Spleen (tissue), 11 donors: ENCODE results near the gene ZNF638. TPM values are rescaled to one million over a fixed set of nuclear protein-coding genes. Genes with fewer than 3 reads are reported as not detected.

ENCODE experiments used
- DNase-seq: peaks from one replicate; pipeline ENCODE4 v3.0.0-alpha.2; 2020
- H3K27ac ChIP-seq, 8 donors: fragments of 200-600 bp; sonication (generic) in 7 of 8; 1 replicate in 4 of 8; 2 replicates in 4 of 8; pipeline versions ENCODE4 v1.5.0 to v1.8.0; 2016 to 2021; ENCODE audit warnings: inconsistent platforms in 4 of 8, mild to moderate bottlenecking in 4 of 8, moderate library complexity in 1 of 8
- H3K27me3 ChIP-seq, 7 donors: fragments of 200-600 bp; sonication (generic) in 6 of 7; replicated peaks in 1 of 7; 1 replicate in 4 of 7; 2 replicates in 3 of 7; pipeline versions ENCODE4 v1.5.0 to v1.8.0; 2016 to 2021; ENCODE audit warnings: inconsistent platforms in 3 of 7, mild to moderate bottlenecking in 1 of 7
- H3K36me3 ChIP-seq, 6 donors: fragments of 200-600 bp; sonication (generic) in 5 of 6; 1 replicate in 4 of 6; 2 replicates in 2 of 6; pipeline versions ENCODE4 v1.5.0 to v1.8.0; 2016 to 2021; ENCODE audit warnings: inconsistent platforms in 2 of 6
- H3K4me1 ChIP-seq, 6 donors: fragments of 200-600 bp; sonication (generic) in 5 of 6; 1 replicate in 3 of 6; 2 replicates in 3 of 6; pipeline versions ENCODE4 v1.5.0 to v1.8.0; 2016 to 2021; ENCODE audit warnings: inconsistent platforms in 3 of 6
- H3K4me3 ChIP-seq, 8 donors: fragments of 200-600 bp; sonication (generic) in 7 of 8; 1 replicate in 4 of 8; 2 replicates in 4 of 8; pipeline versions ENCODE4 v1.5.0 to v1.8.0; 2016 to 2021; ENCODE audit warnings: inconsistent platforms in 4 of 8, mild to moderate bottlenecking in 4 of 8, moderate library complexity in 2 of 8
- H3K9me3 ChIP-seq, 8 donors: fragments of 200-600 bp; sonication (generic) in 7 of 8; 1 replicate in 4 of 8; 2 replicates in 4 of 8; pipeline versions ENCODE4 v1.5.0 to v1.8.0; 2016 to 2021; ENCODE audit warnings: inconsistent platforms in 4 of 8
- POLR2A ChIP-seq, 3 donors: fragments of 450-650 bp; IDR thresholded peaks; one replicate each; pipeline ENCODE4 v1.5.1; 2017; ENCODE audit warnings: antibody characterized with exemption in 3 of 3, mild to moderate bottlenecking in 1 of 3
- POLR2AphosphoS5 ChIP-seq, 3 donors: sonication (generic); formaldehyde crosslinking; IDR thresholded peaks; one replicate each; pipeline ENCODE4 v1.5.1; 2017; ENCODE audit warnings: antibody characterized with exemption in 3 of 3
- WGBS, 5 donors: extraction: QIAGEN DNeasy Blood & Tissue Kit in 3 of 5; methylation state at CpG; one replicate each; pipeline versions ENCODE4 v1.1.5 to v1.1.7; 2013 to 2018; 5-methylcytosine and 5-hydroxymethylcytosine counted together
- intact Hi-C: fragments of 100-400 bp; cut with DNase I; formaldehyde crosslinking; loops from one replicate; pipeline ENCODE4 v1.15.0; 2023; ENCODE audit warnings: low total_unique reads
- polyA plus RNA-seq, 3 donors: library from polyadenylated mRNA; stranded (reverse); fragments of 200-250 nt; gene quantifications; one replicate each; pipeline ENCODE4 v1.2.1, GENCODE V29; 2013
- total RNA-seq, 7 donors: library from RNA; depleted of rRNA in 3 of 7; stranded (reverse); fragments of >200 nt in 3 of 7; fragmentation: NEBNext Ultra II Directional in 4 of 7; extraction: Animal tissue kit (Norgen Biotek cat#: 25700) in 4 of 7; gene quantifications; one replicate each; pipeline versions ENCODE4 v1.1.0 to v1.2.1, GENCODE V29; 2016 to 2021
- TF ChIP-seq, protein P1 (sequence below), 11 experiments: fragments of 200-600 bp in 7 of 11; fragments of 450-650 bp in 4 of 11; sonication (generic) in 4 of 11; IDR thresholded peaks in 8 of 11; conservative IDR thresholded peaks in 3 of 11; 1 replicate in 7 of 11; 2 replicates in 4 of 11; pipeline versions ENCODE4 v1.4.0 to v1.8.0; 2016 to 2021; ENCODE audit warnings: antibody characterized with exemption in 11 of 11, inconsistent platforms in 4 of 11, mild to moderate bottlenecking in 1 of 11
- donor health status: healthy with polysubstance abuse.
- donor health status: DM: no; HTN: no; CAD: no; lungs with moderate emphysema.
- donor health status: DM: no; HTN: no; CAD: no.
- donor health status: Bipolar disorder and iron deficiency.
- donor health status: healthy.
- donor health status: DM: no; HTN: no; CAD: no.
- donor health status: DM: yes; HTN: yes; CAD: no.

The ZNF638 gene
- total and polyA plus RNA-seq, 10 donors = 80.7 to 310 (median 158) TPM

DNA sequence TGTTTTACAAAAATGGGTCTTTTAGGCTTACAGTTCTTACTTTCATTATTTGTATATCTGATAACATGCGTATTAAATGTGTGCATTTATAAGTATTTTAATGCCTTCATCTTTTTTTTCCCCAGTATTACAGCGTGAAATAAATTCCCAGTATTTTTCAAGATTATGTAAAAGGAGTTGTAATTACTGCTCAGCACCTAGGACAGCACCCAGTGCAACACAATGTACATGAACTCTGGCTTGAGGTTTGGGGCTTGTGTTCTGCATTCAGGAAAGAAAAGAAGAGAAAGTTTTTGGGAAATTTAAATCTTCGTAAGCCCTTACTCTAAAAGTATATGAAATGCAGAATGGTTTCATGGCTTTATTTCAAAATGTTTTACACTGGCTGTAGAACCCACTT is 16.7 kb downstream of the ZNF638 start:
- TF ChIP-seq, protein P1, sequence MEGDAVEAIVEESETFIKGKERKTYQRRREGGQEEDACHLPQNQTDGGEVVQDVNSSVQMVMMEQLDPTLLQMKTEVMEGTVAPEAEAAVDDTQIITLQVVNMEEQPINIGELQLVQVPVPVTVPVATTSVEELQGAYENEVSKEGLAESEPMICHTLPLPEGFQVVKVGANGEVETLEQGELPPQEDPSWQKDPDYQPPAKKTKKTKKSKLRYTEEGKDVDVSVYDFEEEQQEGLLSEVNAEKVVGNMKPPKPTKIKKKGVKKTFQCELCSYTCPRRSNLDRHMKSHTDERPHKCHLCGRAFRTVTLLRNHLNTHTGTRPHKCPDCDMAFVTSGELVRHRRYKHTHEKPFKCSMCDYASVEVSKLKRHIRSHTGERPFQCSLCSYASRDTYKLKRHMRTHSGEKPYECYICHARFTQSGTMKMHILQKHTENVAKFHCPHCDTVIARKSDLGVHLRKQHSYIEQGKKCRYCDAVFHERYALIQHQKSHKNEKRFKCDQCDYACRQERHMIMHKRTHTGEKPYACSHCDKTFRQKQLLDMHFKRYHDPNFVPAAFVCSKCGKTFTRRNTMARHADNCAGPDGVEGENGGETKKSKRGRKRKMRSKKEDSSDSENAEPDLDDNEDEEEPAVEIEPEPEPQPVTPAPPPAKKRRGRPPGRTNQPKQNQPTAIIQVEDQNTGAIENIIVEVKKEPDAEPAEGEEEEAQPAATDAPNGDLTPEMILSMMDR (IDR thresholded peaks at IDR 0.05 in 8 of 11, conservative IDR thresholded peaks at IDR 0.05 in 3 of 11) = no peak
- TF ChIP-seq POLR2AphosphoS5 (IDR thresholded peaks at IDR 0.05) (no peak), POLR2A (IDR thresholded peaks at IDR 0.05) (no peak)
- no peak for DNase-seq

DNA sequence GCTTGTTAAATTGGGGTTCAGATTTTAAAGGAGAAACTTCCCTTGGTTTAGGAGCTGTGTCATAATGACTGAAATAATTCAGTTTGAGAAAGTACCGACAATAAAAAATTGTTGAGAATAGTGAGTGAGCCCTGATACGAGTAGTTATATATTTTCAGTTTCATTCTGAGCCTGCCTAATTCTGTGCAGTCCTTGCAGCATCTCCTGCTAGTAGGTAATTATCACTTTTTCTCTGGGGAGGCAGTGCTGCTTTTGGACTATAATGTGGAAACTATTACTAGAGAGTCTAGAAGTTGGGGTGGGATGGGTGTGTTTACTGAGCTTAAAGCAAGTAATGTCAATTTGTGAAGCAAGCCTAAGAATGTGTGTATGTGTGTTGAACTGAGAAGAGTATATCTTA is 21.7 kb downstream of the ZNF638 start:
- Histone ChIP-seq H3K27me3 (no peaks in the 10 kb centered on the region), H3K27ac (no peak overlapping the region), H3K4me1 (peaks cover 0 to 58% (median 20%) of the 10 kb centered on the region in 6 donors), H3K9me3 (no peaks in the 10 kb centered on the region), H3K4me3 (no peak overlapping the region), H3K36me3 (peaks cover 0 to 84% (median 45%) of the 10 kb centered on the region in 6 donors)
- intact Hi-C loops = no loop called here
- TF ChIP-seq, protein P1 (IDR thresholded peaks at IDR 0.05 in 8 of 11, conservative IDR thresholded peaks at IDR 0.05 in 3 of 11) = no peak
- no peak for TF ChIP-seq POLR2A (IDR thresholded peaks at IDR 0.05)
- TF ChIP-seq POLR2AphosphoS5 (IDR thresholded peaks at IDR 0.05) = no peak
- no peak for DNase-seq
- 50 to 67% (median 58%) methylated on average over 2 of the region's 2 CpGs for WGBS, 5 donors

More for the DNA sequence above, 16.7 kb downstream of the ZNF638 start:
- intact Hi-C loops = no loop called here
- Histone ChIP-seq H3K27ac (no peak overlapping the region), H3K36me3 (peaks cover 0 to 56% (median 21%) of the 10 kb centered on the region in 6 donors), H3K4me1 (peaks cover 0 to 56% (median 16%) of the 10 kb centered on the region in 6 donors), H3K4me3 (no peak overlapping the region), H3K9me3 (no peaks in the 10 kb centered on the region), H3K27me3 (no peaks in the 10 kb centered on the region)
- 94 to 98% (median 96%) methylated on average over 3 of the region's 3 CpGs for WGBS, 5 donors

DNA sequence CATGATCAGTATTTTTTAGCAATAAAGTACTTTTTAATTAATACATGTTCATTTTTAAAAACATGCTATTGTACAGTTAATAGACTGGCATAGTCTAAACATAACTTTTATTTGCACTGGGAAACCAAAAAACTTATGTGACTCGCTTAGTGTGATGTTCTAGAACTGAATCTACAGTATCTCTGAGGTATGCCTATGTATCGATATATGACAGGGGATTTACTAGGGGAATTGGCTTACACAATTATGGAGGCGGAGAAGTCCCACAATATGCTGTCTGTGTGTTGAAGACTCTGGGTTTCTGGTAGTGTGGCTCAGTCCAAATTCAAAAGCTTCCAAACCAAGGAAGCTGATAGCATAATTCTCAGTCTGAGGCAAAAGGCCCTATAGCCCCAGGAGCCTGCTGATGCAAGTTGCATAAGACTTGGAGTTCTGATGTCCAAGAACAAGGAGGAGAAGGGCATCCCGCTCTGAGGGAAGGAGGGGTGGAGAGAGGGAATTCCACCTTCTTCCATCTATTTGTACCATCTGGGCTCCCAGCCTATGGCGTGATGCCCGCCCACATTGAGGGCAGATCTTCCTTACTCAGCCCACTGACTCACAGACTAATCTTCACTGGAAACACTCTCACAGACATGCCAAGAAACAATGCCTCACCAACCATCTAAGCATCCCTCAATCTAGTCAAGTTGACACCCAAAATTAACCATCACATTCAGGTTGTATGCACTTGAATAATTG is 27.5 kb downstream of the ZNF638 start:
- Histone ChIP-seq H3K4me3 (no peak overlapping the region), H3K27me3 (no peaks in the 10 kb centered on the region), H3K36me3 (peaks cover 0 to 100% (median 67%) of the 10 kb centered on the region in 6 donors), H3K4me1 (peaks cover 0 to 30% (median 0%) of the 10 kb centered on the region in 6 donors), H3K9me3 (no peaks in the 10 kb centered on the region), H3K27ac (no peak overlapping the region)
- intact Hi-C loops = no loop called here
- DNase-seq = no peak
- WGBS, 5 donors = 90 to 97% (median 94%) methylated on average over 6 of the region's 6 CpGs
- TF ChIP-seq POLR2AphosphoS5 (IDR thresholded peaks at IDR 0.05) = no peak
- no peak for TF ChIP-seq POLR2A (IDR thresholded peaks at IDR 0.05)
- TF ChIP-seq, protein P1 (IDR thresholded peaks at IDR 0.05 in 8 of 11, conservative IDR thresholded peaks at IDR 0.05 in 3 of 11) = no peak

DNA sequence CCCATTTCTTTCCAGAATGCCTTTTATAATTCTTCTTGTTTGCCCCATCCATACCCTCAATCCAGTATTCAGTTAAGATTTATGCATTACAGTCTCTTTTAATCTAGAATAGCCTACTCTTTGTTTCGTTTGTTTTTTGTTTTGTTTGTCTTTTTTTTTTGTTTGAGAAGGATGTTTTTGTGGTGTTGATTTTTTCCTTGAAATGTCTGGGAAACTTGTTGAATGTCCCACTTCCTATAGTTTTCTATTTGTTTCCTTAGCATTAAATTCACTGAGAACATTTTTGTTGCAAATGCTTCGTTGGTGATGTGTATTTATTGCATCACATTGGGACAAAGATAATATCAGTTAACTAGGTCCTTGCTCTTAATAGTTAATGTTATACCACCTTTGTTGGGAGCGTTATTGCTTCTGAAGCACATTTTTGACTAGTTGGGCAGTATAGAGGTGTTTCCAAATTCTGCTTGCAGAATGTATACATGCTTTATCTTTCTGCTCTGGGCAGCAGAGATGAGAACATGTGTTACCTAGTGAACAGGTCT is 28.9 kb downstream of the ZNF638 start:
- WGBS, 5 donors = 85 to 94% (median 91%) methylated on average over 3 of the region's 3 CpGs

More for the DNA sequence above, 28.9 kb downstream of the ZNF638 start:
- H3K27me3 ChIP-seq = no peaks in the 10 kb centered on the region
- no peak overlapping the region for H3K4me3 ChIP-seq
- TF ChIP-seq POLR2A (IDR thresholded peaks at IDR 0.05) (no peak), POLR2AphosphoS5 (IDR thresholded peaks at IDR 0.05) (no peak)
- TF ChIP-seq, protein P1 (IDR thresholded peaks at IDR 0.05 in 8 of 11, conservative IDR thresholded peaks at IDR 0.05 in 3 of 11) = no peak
- DNase-seq = no peak
- no peak overlapping the region for H3K27ac ChIP-seq
- no peaks in the 10 kb centered on the region for H3K9me3 ChIP-seq
- intact Hi-C loops = no loop called here
- peaks cover 0 to 24% (median 0%) of the 10 kb centered on the region in 6 donors for H3K4me1 ChIP-seq
- H3K36me3 ChIP-seq = peaks cover 0 to 100% (median 78%) of the 10 kb centered on the region in 6 donors
